Panc1 (cell line): Measurements from ENCODE around the gene SLC12A5.

ENCODE experiments used
- POLR2AphosphoS5 ChIP-seq: IDR thresholded peaks from 2 replicates; pipeline ENCODE4 v1.6.1; 2012; ENCODE audit warnings: mild to moderate bottlenecking, low read depth, low read length, moderate library complexity
- REST ChIP-seq, 2 experiments: IDR thresholded peaks; 2 replicates each; pipeline ENCODE4 v1.6.1; 2011 to 2012; ENCODE audit warnings: low read depth in 2 of 2, control low read depth in 1 of 2, low read length in 1 of 2, mild to moderate bottlenecking in 1 of 2, moderate library complexity in 1 of 2; ENCODE audit not compliant: insufficient read depth in 1 of 2
- TCF7L2 ChIP-seq: IDR thresholded peaks from 2 replicates; pipeline ENCODE4 v1.6.1; 2011; ENCODE audit warnings: mild to moderate bottlenecking, low read depth, low read length, inconsistent platforms
- TF ChIP-seq, protein P1 (sequence below): fragments of 450-650 bp; IDR thresholded peaks from 2 replicates; pipeline ENCODE4 v1.5.1; 2017; ENCODE audit warnings: mild to moderate bottlenecking

GRCh38 chr20:46013829-46014516 lies 15.0 kb upstream of the SLC12A5 start:
- TF ChIP-seq, protein P1, sequence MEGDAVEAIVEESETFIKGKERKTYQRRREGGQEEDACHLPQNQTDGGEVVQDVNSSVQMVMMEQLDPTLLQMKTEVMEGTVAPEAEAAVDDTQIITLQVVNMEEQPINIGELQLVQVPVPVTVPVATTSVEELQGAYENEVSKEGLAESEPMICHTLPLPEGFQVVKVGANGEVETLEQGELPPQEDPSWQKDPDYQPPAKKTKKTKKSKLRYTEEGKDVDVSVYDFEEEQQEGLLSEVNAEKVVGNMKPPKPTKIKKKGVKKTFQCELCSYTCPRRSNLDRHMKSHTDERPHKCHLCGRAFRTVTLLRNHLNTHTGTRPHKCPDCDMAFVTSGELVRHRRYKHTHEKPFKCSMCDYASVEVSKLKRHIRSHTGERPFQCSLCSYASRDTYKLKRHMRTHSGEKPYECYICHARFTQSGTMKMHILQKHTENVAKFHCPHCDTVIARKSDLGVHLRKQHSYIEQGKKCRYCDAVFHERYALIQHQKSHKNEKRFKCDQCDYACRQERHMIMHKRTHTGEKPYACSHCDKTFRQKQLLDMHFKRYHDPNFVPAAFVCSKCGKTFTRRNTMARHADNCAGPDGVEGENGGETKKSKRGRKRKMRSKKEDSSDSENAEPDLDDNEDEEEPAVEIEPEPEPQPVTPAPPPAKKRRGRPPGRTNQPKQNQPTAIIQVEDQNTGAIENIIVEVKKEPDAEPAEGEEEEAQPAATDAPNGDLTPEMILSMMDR: peak; percentile 99
- TF ChIP-seq POLR2AphosphoS5: no peak
- no peak for TF ChIP-seq TCF7L2
- no peak for TF ChIP-seq REST (IDR thresholded peaks at IDR 0.05; ENCODE audit: insufficient read depth in 1 of 2, low read depth in 2 of 2, low read length in 1 of 2)
